GM19099 (cell line): Measurements from ENCODE around the gene CSF1.

Experiments
- POLR2A ChIP-seq: IDR thresholded peaks from 3 replicates; pipeline ENCODE4 v1.6.1; 2011; ENCODE audit warnings: low read depth; ENCODE audit not compliant: insufficient read length; ENCODE audit errors: extremely low read depth

Gene CSF1

GRCh38 chr1:109879881-109880525 is 30.6 kb upstream of the CSF1 start:
- TF ChIP-seq POLR2A, result no peak

- TF ChIP-seq POLR2A, result no peak
These were observed 29.4 kb upstream of the CSF1 start for GRCh38 chr1:109880971-109881894.

- TF ChIP-seq POLR2A, result no peak
These were observed 28.8 kb upstream of the CSF1 start for GRCh38 chr1:109881906-109882287.

- TF ChIP-seq POLR2A, result no peak
These were observed 28.1 kb upstream of the CSF1 start for GRCh38 chr1:109882288-109883245.

GRCh38 chr1:109883248-109883955 is 27.2 kb upstream of the CSF1 start:
- no peak for TF ChIP-seq POLR2A

GRCh38 chr1:109884242-109884891 is 26.3 kb upstream of the CSF1 start:
- no peak for TF ChIP-seq POLR2A

- TF ChIP-seq POLR2A, result no peak
These were observed 25.1 kb upstream of the CSF1 start for GRCh38 chr1:109885589-109885988.

- TF ChIP-seq POLR2A, result no peak
These were observed 23.8 kb upstream of the CSF1 start for GRCh38 chr1:109886827-109887226.

- TF ChIP-seq POLR2A, result no peak
These were observed 23.4 kb upstream of the CSF1 start for GRCh38 chr1:109887271-109887670.

GRCh38 chr1:109887884-109888283 is 22.8 kb upstream of the CSF1 start:
- no peak for TF ChIP-seq POLR2A

GRCh38 chr1:109889094-109889493 is 21.6 kb upstream of the CSF1 start:
- no peak for TF ChIP-seq POLR2A

GRCh38 chr1:109890115-109890953 is 20.3 kb upstream of the CSF1 start:
- TF ChIP-seq POLR2A, result no peak

GRCh38 chr1:109891930-109892329 is 18.7 kb upstream of the CSF1 start:
- TF ChIP-seq POLR2A, result no peak
